ENCODE data around the gene FUT6. TPM values are rescaled to one million over a fixed set of nuclear protein-coding genes. Genes with fewer than 3 reads are reported as not detected.

The FUT6 gene
- total RNA-seq, 2 experiments from 2014 or later = not detected

DNA sequence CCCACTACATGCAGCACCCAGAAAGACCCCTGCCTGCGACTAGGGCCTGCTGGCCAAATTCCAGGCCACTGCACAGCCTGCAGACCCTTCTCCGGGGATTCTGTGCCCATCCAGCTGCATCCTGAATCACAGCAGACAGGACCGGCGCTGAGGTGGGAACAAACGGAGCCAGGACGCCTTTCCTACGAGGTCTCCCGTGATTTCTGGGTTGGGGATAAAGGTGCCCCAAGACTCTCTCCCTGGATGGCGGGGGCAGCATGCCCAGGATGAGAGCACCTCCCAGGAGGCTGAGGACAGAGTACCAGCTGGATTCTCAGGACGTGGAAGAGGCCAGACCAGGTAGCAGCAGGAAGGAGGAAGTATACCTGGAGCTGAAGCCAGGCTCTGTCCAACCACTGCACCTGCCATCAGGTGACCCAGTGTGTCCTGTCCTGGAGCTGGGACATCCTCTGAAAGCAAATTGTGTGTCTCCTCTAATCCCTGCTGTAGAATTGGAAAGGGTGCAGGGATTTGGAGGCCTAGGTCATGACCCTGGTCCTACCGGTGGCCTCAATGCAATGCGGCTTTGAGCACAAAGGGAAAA is 34.2 kb upstream of the FUT6 start:
- ChIA-PET CTCF (interaction anchor here (0.8 kb wide), 1 partner anchor 70 kb away, joined by 3 read pairs; no protein-coding TSS in a partner anchor), POLR2A (no interaction called here)
- H3K27ac Mint-ChIP-seq = no peak overlapping the region
- ATAC-seq (no peak), DNase-seq (no peak)
- no peaks in the 10 kb centered on the region for H3K4me1 Mint-ChIP-seq (ENCODE audit: low read depth)
- H3K36me3 Mint-ChIP-seq (ENCODE audit: low read depth) = no peaks in the 10 kb centered on the region
- intact Hi-C loops (cut with micrococcal nuclease) = no loop called here
- H3K4me3 Mint-ChIP-seq = no peak overlapping the region
- no peaks in the 10 kb centered on the region for H3K27me3 Mint-ChIP-seq
- TF ChIP-seq, protein P1, sequence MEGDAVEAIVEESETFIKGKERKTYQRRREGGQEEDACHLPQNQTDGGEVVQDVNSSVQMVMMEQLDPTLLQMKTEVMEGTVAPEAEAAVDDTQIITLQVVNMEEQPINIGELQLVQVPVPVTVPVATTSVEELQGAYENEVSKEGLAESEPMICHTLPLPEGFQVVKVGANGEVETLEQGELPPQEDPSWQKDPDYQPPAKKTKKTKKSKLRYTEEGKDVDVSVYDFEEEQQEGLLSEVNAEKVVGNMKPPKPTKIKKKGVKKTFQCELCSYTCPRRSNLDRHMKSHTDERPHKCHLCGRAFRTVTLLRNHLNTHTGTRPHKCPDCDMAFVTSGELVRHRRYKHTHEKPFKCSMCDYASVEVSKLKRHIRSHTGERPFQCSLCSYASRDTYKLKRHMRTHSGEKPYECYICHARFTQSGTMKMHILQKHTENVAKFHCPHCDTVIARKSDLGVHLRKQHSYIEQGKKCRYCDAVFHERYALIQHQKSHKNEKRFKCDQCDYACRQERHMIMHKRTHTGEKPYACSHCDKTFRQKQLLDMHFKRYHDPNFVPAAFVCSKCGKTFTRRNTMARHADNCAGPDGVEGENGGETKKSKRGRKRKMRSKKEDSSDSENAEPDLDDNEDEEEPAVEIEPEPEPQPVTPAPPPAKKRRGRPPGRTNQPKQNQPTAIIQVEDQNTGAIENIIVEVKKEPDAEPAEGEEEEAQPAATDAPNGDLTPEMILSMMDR (IDR thresholded peaks at IDR 0.05) = no peak
- no peaks in the 10 kb centered on the region for H3K9me3 Mint-ChIP-seq

DNA sequence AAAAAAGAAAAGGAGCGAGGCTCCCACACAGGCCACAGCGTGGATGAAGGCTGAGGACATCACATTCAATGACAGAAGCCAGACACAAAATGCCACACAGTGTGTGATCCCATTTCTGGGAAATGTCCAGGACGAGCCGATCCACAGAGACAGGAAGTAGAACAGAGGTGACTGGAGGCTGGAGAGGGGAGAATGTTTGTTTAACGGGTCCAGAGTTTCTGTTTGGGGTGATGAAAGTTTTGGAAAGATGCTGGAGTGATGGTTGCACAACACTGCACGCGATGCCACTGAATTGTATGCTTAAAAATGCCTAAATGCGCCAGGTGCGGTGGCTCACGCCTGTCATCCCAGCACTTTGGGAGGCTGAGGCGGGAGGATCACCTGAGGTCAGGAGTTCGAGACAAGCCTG is 31.5 kb upstream of the FUT6 start:
- intact Hi-C loops (cut with micrococcal nuclease) = no loop called here
- POLR2A ChIA-PET = no interaction called here
- Mint-ChIP-seq H3K27me3 (no peaks in the 10 kb centered on the region), H3K9me3 (no peaks in the 10 kb centered on the region), H3K4me3 (no peak overlapping the region), H3K36me3 (ENCODE audit: low read depth) (no peaks in the 10 kb centered on the region), H3K27ac (no peak overlapping the region), H3K4me1 (ENCODE audit: low read depth) (no peaks in the 10 kb centered on the region)
- CTCF ChIA-PET = interaction anchor here (2.4 kb wide), 1 partner anchor 67 kb away, joined by 7 read pairs; no protein-coding TSS in a partner anchor
- no peak for DNase-seq
- ATAC-seq = no peak
- TF ChIP-seq, protein P1 (IDR thresholded peaks at IDR 0.05) = no peak

DNA sequence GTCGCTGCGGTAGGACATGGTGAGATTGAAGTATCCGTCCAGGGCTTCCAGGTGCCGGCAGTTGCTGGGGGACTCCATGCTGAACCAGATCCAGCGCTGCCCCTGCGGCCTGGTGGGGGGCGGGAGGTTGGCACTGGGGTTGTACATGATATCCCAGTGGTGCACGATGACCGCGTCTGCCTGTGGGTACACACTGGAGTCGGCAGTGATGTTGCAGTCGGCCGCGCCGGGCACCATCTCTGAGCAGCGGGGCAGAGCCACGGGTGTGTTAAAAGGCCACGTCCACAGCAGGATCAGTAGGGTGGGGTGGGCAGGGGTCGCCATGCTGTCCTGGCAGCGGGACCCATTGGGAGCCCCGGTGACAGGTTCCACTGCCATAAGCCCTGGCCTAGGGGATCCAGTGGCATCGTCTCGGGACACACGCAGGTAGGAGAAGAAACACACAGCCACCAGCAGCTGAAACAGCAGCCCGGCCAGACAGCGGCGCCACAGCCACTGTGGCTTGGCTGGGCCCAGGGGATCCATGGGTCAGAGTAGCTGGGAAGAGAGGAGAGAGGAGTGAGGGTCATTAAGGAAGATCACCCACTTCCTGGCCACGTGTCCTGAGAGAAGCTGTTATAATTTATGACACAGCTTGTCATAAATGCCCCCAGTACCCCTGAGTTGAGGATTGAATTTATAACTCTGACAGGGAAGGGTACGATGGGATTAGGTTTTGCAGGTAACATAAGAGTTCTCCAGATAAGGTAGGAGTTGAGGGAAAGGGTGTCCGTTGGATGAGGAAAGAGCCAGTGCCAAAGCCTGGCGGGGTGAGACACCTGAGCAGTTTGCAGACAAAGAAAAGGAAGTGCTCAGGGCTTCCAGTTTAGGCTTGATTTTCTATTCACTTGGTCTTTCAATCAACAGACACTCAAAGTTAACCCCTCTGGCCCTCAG is 28.0 kb upstream of the FUT6 start:
- intact Hi-C loops (cut with micrococcal nuclease) = no loop called here
- ATAC-seq (no peak), DNase-seq (no peak)
- H3K27ac Mint-ChIP-seq = no peak overlapping the region
- H3K36me3 Mint-ChIP-seq (ENCODE audit: low read depth) = no peaks in the 10 kb centered on the region
- no peak overlapping the region for H3K4me3 Mint-ChIP-seq
- CTCF ChIA-PET = interaction anchor here (1.4 to 1.5 kb wide), 2 partner anchors 63 kb away, joined by 4 read pairs; no protein-coding TSS in a partner anchor
- no peaks in the 10 kb centered on the region for H3K9me3 Mint-ChIP-seq
- POLR2A ChIA-PET = no interaction called here
- no peaks in the 10 kb centered on the region for H3K27me3 Mint-ChIP-seq
- H3K4me1 Mint-ChIP-seq (ENCODE audit: low read depth) = no peaks in the 10 kb centered on the region
- TF ChIP-seq, protein P1 (IDR thresholded peaks at IDR 0.05) = no peak

DNA sequence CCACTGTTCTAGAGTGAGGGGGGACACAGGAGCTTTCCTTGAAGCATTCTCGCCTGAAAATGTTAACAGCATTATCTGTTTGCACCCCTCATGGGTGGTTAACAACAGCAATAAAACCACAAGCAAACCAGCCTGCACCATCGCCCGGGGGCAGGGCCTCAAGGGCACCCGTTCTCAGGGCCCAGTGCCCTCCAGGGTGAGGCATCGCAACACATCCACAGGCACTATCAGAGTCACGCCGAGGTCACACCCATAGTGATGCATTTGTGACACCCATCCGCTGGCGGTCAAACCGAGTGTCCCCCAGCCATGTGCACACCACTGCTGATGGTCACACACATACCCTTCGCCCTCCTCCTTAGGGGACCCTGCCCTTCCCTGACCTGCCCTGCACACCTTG is 26.3 kb upstream of the FUT6 start:
- Mint-ChIP-seq H3K9me3 (no peaks in the 10 kb centered on the region), H3K4me3 (no peak overlapping the region), H3K4me1 (ENCODE audit: low read depth) (no peaks in the 10 kb centered on the region), H3K27me3 (no peaks in the 10 kb centered on the region), H3K36me3 (ENCODE audit: low read depth) (no peaks in the 10 kb centered on the region), H3K27ac (no peak overlapping the region)
- ATAC-seq (no peak), DNase-seq (no peak)
- POLR2A ChIA-PET = no interaction called here
- CTCF ChIA-PET = interaction anchor here (1.4 kb wide), 1 partner anchor 62 kb away, joined by 4 read pairs; no protein-coding TSS in a partner anchor
- TF ChIP-seq, protein P1 (IDR thresholded peaks at IDR 0.05) = no peak
- intact Hi-C loops (cut with micrococcal nuclease) = no loop called here
